H1 (cell line): Measurements from ENCODE around the gene ENAH. TPM values are rescaled to one million over a fixed set of nuclear protein-coding genes. Genes with fewer than 3 reads are reported as not detected.
"Not testable (repeated sequence)": the region's sequence is repeated elsewhere in the genome, so short reads cannot be mapped to it uniquely, and the experiment has no call there.

Experiments used
- CTCF ChIA-PET: fragments of 300-600 bp; sonication (Branson Sonifier 250); formaldehyde crosslinking; loops from one replicate; lab custom pipeline; 2021; ENCODE audit not compliant: partially characterized antibody; lab: Charles Lee
- POLR2A ChIA-PET: fragments of 300-600 bp; sonication (Branson Sonifier 250); formaldehyde crosslinking; loops from one replicate; lab custom pipeline; 2021; ENCODE audit warnings: inconsistent platforms; ENCODE audit not compliant: partially characterized antibody; lab: Charles Lee
- DNase-seq, 2 experiments: peaks; one replicate each; pipeline versions ENCODE4 v3.0.0 to v3.0.0-alpha.2; 2010 to 2022; ENCODE audit warnings: low spot score in 2 of 2, low read depth in 1 of 2, mixed read lengths in 1 of 2
- FAIRE-seq: peaks from 2 replicates; lab custom pipeline; 2011; peaks lifted over from hg19 to GRCh38; lab: Jason Lieb, UNC
- H2AFZ ChIP-seq: 2 replicates; pipeline ENCODE4 v1.8.1; 2012; ENCODE audit warnings: low read length, inconsistent platforms
- H2AK5ac ChIP-seq: 2 replicates; pipeline ENCODE4 v1.6.1; 2013; ENCODE audit warnings: low read depth, low read length
- H2BK120ac ChIP-seq: replicated peaks from 2 replicates; pipeline ENCODE3; 2013; ENCODE audit warnings: low read depth, low read length, inconsistent platforms
- H2BK12ac ChIP-seq: 2 replicates; pipeline ENCODE4 v1.6.1; 2013; ENCODE audit warnings: low read depth, low read length
- H2BK15ac ChIP-seq: 2 replicates; pipeline ENCODE4 v1.6.1; 2013; ENCODE audit warnings: low read length
- H2BK20ac ChIP-seq: 2 replicates; pipeline ENCODE4 v1.6.1; 2013; ENCODE audit warnings: low read length
- H2BK5ac ChIP-seq: 2 replicates; pipeline ENCODE4 v1.6.1; 2013; ENCODE audit warnings: low read depth, low read length
- H3K14ac ChIP-seq: 2 replicates; pipeline ENCODE4 v1.6.1; 2013; ENCODE audit warnings: inconsistent platforms; ENCODE audit not compliant: insufficient read length
- H3K18ac ChIP-seq: 2 replicates; pipeline ENCODE4 v1.6.1; 2013; ENCODE audit warnings: low read length; ENCODE audit errors: extremely low read depth
- H3K23ac ChIP-seq: 2 replicates; pipeline ENCODE4 v1.6.1; 2013; ENCODE audit warnings: inconsistent platforms; ENCODE audit not compliant: insufficient read length
- H3K23me2 ChIP-seq: 2 replicates; pipeline ENCODE4 v1.6.1; 2013; ENCODE audit warnings: low read depth, low read length
- H3K27ac ChIP-seq: 2 replicates; pipeline ENCODE4 v1.6.1; 2011; ENCODE audit warnings: low read depth, low read length, inconsistent platforms
- H3K27me3 ChIP-seq, 4 experiments: replicated peaks in 1 of 4; 1 replicate in 1 of 4; 2 replicates in 3 of 4; pipeline versions ENCODE4 v1.6.1 to v1.8.1; 2011 to 2013; ENCODE audit warnings: low read length in 3 of 4, mild to moderate bottlenecking in 3 of 4, inconsistent platforms in 2 of 4, mixed read lengths in 2 of 4, moderate library complexity in 1 of 4; ENCODE audit not compliant: control insufficient read depth in 3 of 4, insufficient read depth in 3 of 4; ENCODE audit errors: extremely low read depth in 1 of 4
- H3K36me3 ChIP-seq, 4 experiments: 2 replicates each; pipeline versions ENCODE4 v1.6.1 to v1.8.1; 2011 to 2013; ENCODE audit warnings: mild to moderate bottlenecking in 4 of 4, low read length in 3 of 4, moderate library complexity in 2 of 4, control low read depth in 1 of 4, inconsistent platforms in 1 of 4; ENCODE audit not compliant: insufficient read depth in 4 of 4, control insufficient read depth in 2 of 4
- H3K4ac ChIP-seq: replicated peaks from 2 replicates; pipeline ENCODE3; 2013; ENCODE audit warnings: low read length, low read depth, mixed read lengths, inconsistent platforms; ENCODE audit not compliant: insufficient read length
- H3K4me1 ChIP-seq, 4 experiments: replicated peaks in 1 of 4; 1 replicate in 1 of 4; 2 replicates in 3 of 4; pipeline versions ENCODE4 v1.6.1 to v1.8.1; 2011 to 2013; ENCODE audit warnings: low read length in 3 of 4, inconsistent platforms in 2 of 4, mixed read lengths in 1 of 4; ENCODE audit not compliant: insufficient read depth in 4 of 4, control insufficient read depth in 3 of 4
- H3K4me2 ChIP-seq, 2 experiments: 2 replicates each; pipeline versions ENCODE4 v1.6.1 to v1.8.1; 2011 to 2013; ENCODE audit warnings: low read depth in 2 of 2, low read length in 2 of 2, control low read depth in 1 of 2, inconsistent platforms in 1 of 2, mild to moderate bottlenecking in 1 of 2; ENCODE audit not compliant: insufficient read depth in 1 of 2
- H3K4me3 ChIP-seq, 4 experiments: fragments of 200-600, 300-600 bp in 1 of 4; sonication (generic), shearing (Covaris generic), sonication (Bioruptor Twin) in 1 of 4; 2 replicates each; pipeline versions ENCODE4 v1.5.1 to v1.8.1; 2011 to 2016; ENCODE audit warnings: low read length in 4 of 4, low read depth in 3 of 4, control low read depth in 2 of 4, inconsistent platforms in 2 of 4, mild to moderate bottlenecking in 2 of 4, mixed read lengths in 1 of 4, moderate library complexity in 1 of 4; ENCODE audit not compliant: insufficient read depth in 2 of 4; ENCODE audit errors: extremely low read depth in 1 of 4
- H3K56ac ChIP-seq: replicated peaks from 2 replicates; pipeline ENCODE3; 2013; ENCODE audit warnings: low read depth, mild to moderate bottlenecking, mixed read lengths, low read length, inconsistent platforms; ENCODE audit not compliant: insufficient read length
- H3K79me1 ChIP-seq: 2 replicates; pipeline ENCODE4 v1.6.1; 2013; ENCODE audit warnings: low read depth, low read length, control low read depth
- H3K79me2 ChIP-seq, 2 experiments: 2 replicates each; pipeline versions ENCODE4 v1.6.1 to v1.8.1; 2012 to 2013; ENCODE audit warnings: low read length in 2 of 2, mild to moderate bottlenecking in 2 of 2, inconsistent platforms in 1 of 2; ENCODE audit not compliant: insufficient read depth in 2 of 2, control insufficient read depth in 1 of 2
- H3K9ac ChIP-seq, 4 experiments: replicated peaks in 1 of 4; 1 replicate in 1 of 4; 2 replicates in 3 of 4; pipeline versions ENCODE4 v1.6.1 to v1.8.1; 2011 to 2013; ENCODE audit warnings: low read depth in 3 of 4, low read length in 3 of 4, control low read depth in 2 of 4, mild to moderate bottlenecking in 2 of 4, moderate library complexity in 2 of 4, inconsistent platforms in 1 of 4; ENCODE audit errors: extremely low read depth in 1 of 4
- H3K9me3 ChIP-seq, 2 experiments: 2 replicates each; pipeline versions ENCODE4 v1.6.1 to v1.8.1; 2012 to 2013; ENCODE audit warnings: mild to moderate bottlenecking in 2 of 2, moderate library complexity in 2 of 2, control low read depth in 1 of 2, inconsistent platforms in 1 of 2, low read depth in 1 of 2, low read length in 1 of 2, mixed read lengths in 1 of 2; ENCODE audit not compliant: insufficient read depth in 2 of 2
- H4K20me1 ChIP-seq, 2 experiments: replicated peaks in 1 of 2; 2 replicates each; pipeline versions ENCODE3 to v1.8.1; 2011 to 2013; ENCODE audit warnings: inconsistent platforms in 2 of 2, low read length in 2 of 2, mild to moderate bottlenecking in 1 of 2; ENCODE audit not compliant: insufficient read depth in 2 of 2, control insufficient read depth in 1 of 2
- H4K5ac ChIP-seq: 2 replicates; pipeline ENCODE4 v1.6.1; 2013; ENCODE audit warnings: low read length, low read depth, mixed read lengths, inconsistent platforms; ENCODE audit not compliant: insufficient read length
- H4K8ac ChIP-seq: 2 replicates; pipeline ENCODE4 v1.8.0; 2013; ENCODE audit warnings: mild to moderate bottlenecking, moderate library complexity, low read length, inconsistent platforms; ENCODE audit not compliant: insufficient read depth; ENCODE audit errors: extremely low read depth
- H4K91ac ChIP-seq: replicated peaks from 2 replicates; pipeline ENCODE3; 2013; ENCODE audit warnings: low read length, mixed read lengths, inconsistent platforms; ENCODE audit not compliant: insufficient read length
- BACH1 ChIP-seq: IDR thresholded peaks from 2 replicates; pipeline ENCODE4 v1.6.1; 2012; ENCODE audit warnings: low read length, improper control_type of control experiment
- CHD2 ChIP-seq: IDR thresholded peaks from 2 replicates; pipeline ENCODE4 v1.6.1; 2012; ENCODE audit warnings: low read length, improper control_type of control experiment
- EP300 ChIP-seq, 2 experiments: IDR thresholded peaks; 1 replicate in 1 of 2; 2 replicates in 1 of 2; pipeline ENCODE4 v1.6.1; 2011 to 2012; ENCODE audit warnings: low read depth in 2 of 2, low read length in 2 of 2, mild to moderate bottlenecking in 2 of 2, borderline replicate concordance in 1 of 2, inconsistent platforms in 1 of 2, moderate library complexity in 1 of 2
- EZH2 ChIP-seq: fragments of 200-600 bp; sonication (generic); IDR thresholded peaks from 2 replicates; pipeline ENCODE4 v1.7.1; 2012; ENCODE audit warnings: low read depth, mild to moderate bottlenecking, moderate library complexity, low read length, inconsistent platforms; ENCODE audit not compliant: severe bottlenecking
- POLR2AphosphoS5 ChIP-seq: IDR thresholded peaks from 2 replicates; pipeline ENCODE4 v1.6.1; 2011; ENCODE audit warnings: low read depth, low read length
- SIN3A ChIP-seq, 2 experiments: IDR thresholded peaks in 1 of 2; conservative IDR thresholded peaks in 1 of 2; 2 replicates each; pipeline ENCODE4 v1.6.1; 2011 to 2012; ENCODE audit warnings: low read length in 2 of 2, improper control_type of control experiment in 1 of 2, low read depth in 1 of 2, mild to moderate bottlenecking in 1 of 2
- SP4 ChIP-seq: IDR thresholded peaks from 2 replicates; pipeline ENCODE4 v1.6.1; 2012; ENCODE audit warnings: low read length, inconsistent platforms
- WGBS, 2 experiments: shearing (Covaris generic) in 1 of 2; methylation state at CpG; one replicate each; pipeline versions ENCODE4 v1.1.6 to v1.1.7; 2013 to 2015; ENCODE audit warnings: low lambda C conversion rate in 2 of 2, mixed read lengths in 2 of 2, inconsistent platforms in 1 of 2, low coverage in 1 of 2, missing lambda C conversion rate in 1 of 2; ENCODE audit not compliant: insufficient replicate concordance in 2 of 2, insufficient coverage in 1 of 2, insufficient read length in 1 of 2; ENCODE audit errors: extremely low coverage in 1 of 2, missing lambda C conversion rate in 1 of 2; 5-methylcytosine and 5-hydroxymethylcytosine counted together
- polyA plus RNA-seq, 7 experiments: library from polyadenylated mRNA; depleted of rRNA in 3 of 7; stranded (reverse) in 5 of 7; unstranded in 2 of 7; fragments of >200 nt in 5 of 7; fragments of 200-250 nt in 2 of 7; gene quantifications; 1 replicate in 5 of 7; 2 replicates in 1 of 7; 4 replicates in 1 of 7; pipeline versions ENCODE4 v1.2.1 to v1.2.3, GENCODE V29; 2011 to 2013; ENCODE audit warnings: missing spikeins in 2 of 7, mixed read lengths in 2 of 7
- total RNA-seq: library from RNA; stranded (reverse); fragmentation: NEBNext Ultra II Directional; extraction: Animal tissue kit (Norgen Biotek cat#: 25700); gene quantifications from 2 replicates; pipeline ENCODE4 v1.2.1, GENCODE V29; 2021

ENAH gene
- total and polyA plus RNA-seq, 2 of the 8 experiments (the other 6 are each of a cell fraction or from before 2014, with no cell fraction given), result 39.1 to 335 TPM

GRCh38 chr1:225474439-225474985 is 178.4 kb downstream of the ENAH start (continued):
- no peak for TF ChIP-seq SIN3A (conservative IDR thresholded peaks at IDR 0.05 in 1 of 2, IDR thresholded peaks at IDR 0.05 in 1 of 2; ENCODE audit: low read depth in 1 of 2, low read length in 2 of 2)
- no peak for TF ChIP-seq EP300 (IDR thresholded peaks at IDR 0.05; ENCODE audit: borderline replicate concordance in 1 of 2, low read depth in 2 of 2, low read length in 2 of 2)
- no peak for TF ChIP-seq CHD2
- TF ChIP-seq SP4, result no peak
- no peak for TF ChIP-seq BACH1
- no peak for TF ChIP-seq POLR2AphosphoS5
- TF ChIP-seq EZH2, result no peak

GRCh38 chr1:225473676-225474438 is 179.1 kb downstream of the ENAH start:
- H3K56ac ChIP-seq, H3K4me1 ChIP-seq, H3K9ac ChIP-seq, H3K18ac ChIP-seq, FAIRE-seq, H2BK20ac ChIP-seq, H3K4me2 ChIP-seq, H2AFZ ChIP-seq, H3K36me3 ChIP-seq, H3K4me3 ChIP-seq, H2BK5ac ChIP-seq, H3K79me1 ChIP-seq, H3K9me3 ChIP-seq, H2BK120ac ChIP-seq, H3K23ac ChIP-seq, H4K20me1 ChIP-seq, H2AK5ac ChIP-seq, H3K4ac ChIP-seq, H3K14ac ChIP-seq, H3K27ac ChIP-seq, H4K91ac ChIP-seq, H3K79me2 ChIP-seq, H4K8ac ChIP-seq, H3K23me2 ChIP-seq, H3K27me3 ChIP-seq, H4K5ac ChIP-seq: not testable (repeated sequence)
- peak overlapping the region; percentile 27; the same call in 1 of the 2 replicates for H2BK12ac ChIP-seq
- POLR2A ChIA-PET, result interaction anchor here (1.0 kb wide), 1 partner anchor 9 kb away, joined by 3 read pairs; no protein-coding TSS in a partner anchor
- CTCF ChIA-PET, result interaction anchor here (0.6 to 18.7 kb wide), 46 partner anchors 8 to 507 kb away, joined by 3 to 229 read pairs (median 4); partner anchors contain the start of genes EPHX1, LEFTY2, PYCR2 and SRP9
- H2BK15ac ChIP-seq, result peak overlapping the region; percentile 29; the same call in 1 of the 2 replicates
- peak in 1 of 2 experiments; percentile 45 for DNase-seq
- 96% methylated on average over 26 of the region's 26 CpGs; no CpG with 5 or more reads in 1 of the 2 experiments for WGBS, 2 experiments
